Muscle of arm (tissue), 12 donors: ENCODE measurements around the gene FAM8A1. TPM values are rescaled to one million over a fixed set of nuclear protein-coding genes. Genes with fewer than 3 reads are reported as not detected.

Experiments used
- DNase-seq: peaks from one replicate; pipeline ENCODE4 v3.0.0-alpha.2; 2013
- polyA plus RNA-seq, 12 donors: library from polyadenylated mRNA; unstranded; fragments of 120-200 nt; gene quantifications; one replicate each; pipeline ENCODE4 v1.2.1, GENCODE V29; 2013; ENCODE audit not compliant: insufficient read length in 12 of 12

The FAM8A1 gene
- polyA plus RNA-seq, 12 donors = 28.7 to 37.8 (median 31.9) TPM; not detected in 1

- no peak for DNase-seq
Measured at GRCh38 chr6:17653198-17653882, 53.2 kb downstream of the FAM8A1 start.

DNA sequence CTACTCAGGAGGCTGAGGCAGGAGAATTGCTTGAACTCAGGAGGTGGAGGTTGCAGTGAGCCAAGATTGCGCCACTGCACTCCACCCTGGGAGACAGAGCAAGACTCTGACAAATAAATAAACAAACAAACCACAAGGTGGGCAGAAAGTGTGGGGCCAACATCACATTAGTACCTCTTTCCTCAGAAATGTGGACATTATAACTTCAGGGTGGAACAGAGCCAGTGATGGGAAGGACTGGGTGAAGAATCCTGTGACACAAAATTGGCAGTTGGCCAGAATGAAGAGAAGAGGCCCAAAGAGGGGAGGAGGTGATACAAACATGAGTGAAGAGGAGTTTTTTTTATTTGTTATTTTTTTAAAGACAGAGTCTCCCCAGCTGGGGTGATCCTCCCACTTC is 56.0 kb downstream of the FAM8A1 start:
- DNase-seq = no peak

- no peak for DNase-seq
Measured at GRCh38 chr6:17656644-17657043, 56.5 kb downstream of the FAM8A1 start.

Other genes with a start within 250 kb of the FAM8A1 start
- gene CAP2, start 206.7 kb upstream of the FAM8A1 start, polyA plus RNA-seq = 100 to 1,000 TPM in 9 of 12 donors, 10 to 100 TPM in 2, not detected in 1; 70.0 to 247 (median 214) TPM
- 10 to 100 TPM in 11 of 12 donors, not detected in 1; 26.5 to 39.8 (median 35.9) TPM for gene NUP153, start 106.6 kb downstream of the FAM8A1 start, polyA plus RNA-seq